H9 (cell line): ENCODE data around the gene PKDCC. TPM values are rescaled to one million over a fixed set of nuclear protein-coding genes. Genes with fewer than 3 reads are reported as not detected.

ENCODE experiments used
- DNase-seq: peaks from one replicate; pipeline ENCODE4 v3.0.0-alpha.2; 2017
- H2AFZ ChIP-seq: one replicate; pipeline ENCODE4 v1.6.1; 2013; ENCODE audit warnings: mild to moderate bottlenecking, low read length, control low read depth, moderate library complexity
- H2AK5ac ChIP-seq: 2 replicates; pipeline ENCODE4 v1.6.1; 2013; ENCODE audit warnings: low read length, control low read depth, mixed read lengths; ENCODE audit not compliant: insufficient read length
- H2BK120ac ChIP-seq: one replicate; pipeline ENCODE4 v1.6.1; 2013; ENCODE audit warnings: low read depth, mild to moderate bottlenecking, low read length, control low read depth, inconsistent platforms; ENCODE audit not compliant: poor library complexity, severe bottlenecking
- H2BK12ac ChIP-seq: 2 replicates; pipeline ENCODE4 v1.6.1; 2013; ENCODE audit warnings: low read length, control low read depth, mixed read lengths, low read depth; ENCODE audit not compliant: insufficient read length
- H2BK15ac ChIP-seq: 2 replicates; pipeline ENCODE4 v1.6.1; 2013; ENCODE audit warnings: low read depth, low read length, control low read depth
- H2BK20ac ChIP-seq: one replicate; pipeline ENCODE4 v1.6.1; 2013; ENCODE audit warnings: low read depth, mild to moderate bottlenecking, low read length, control low read depth, inconsistent platforms; ENCODE audit not compliant: poor library complexity, severe bottlenecking
- H2BK5ac ChIP-seq: 2 replicates; pipeline ENCODE4 v1.6.1; 2013; ENCODE audit warnings: low read length, control low read depth, mixed read lengths; ENCODE audit not compliant: insufficient read length
- H3K14ac ChIP-seq: 2 replicates; pipeline ENCODE4 v1.6.1; 2013; ENCODE audit warnings: low read length, control low read depth; ENCODE audit not compliant: insufficient read depth
- H3K18ac ChIP-seq: 2 replicates; pipeline ENCODE4 v1.6.1; 2013; ENCODE audit warnings: low read depth, mild to moderate bottlenecking, mixed read lengths, low read length, control low read depth; ENCODE audit not compliant: insufficient read length
- H3K23ac ChIP-seq: 2 replicates; pipeline ENCODE4 v1.6.1; 2013; ENCODE audit warnings: low read length, control low read depth, mixed read lengths, low read depth; ENCODE audit not compliant: insufficient read length
- H3K23me2 ChIP-seq: 2 replicates; pipeline ENCODE4 v1.6.1; 2013; ENCODE audit warnings: low read depth, mild to moderate bottlenecking, mixed read lengths, low read length, control low read depth; ENCODE audit not compliant: insufficient read length, poor library complexity, severe bottlenecking
- H3K27ac ChIP-seq: 2 replicates; pipeline ENCODE4 v1.5.1; 2013; ENCODE audit warnings: low read length, control low read depth, mixed read lengths, low read depth; ENCODE audit not compliant: insufficient read length
- H3K27me3 ChIP-seq: 2 replicates; pipeline ENCODE4 v1.6.1; 2013; ENCODE audit warnings: low read length, control low read depth, inconsistent platforms; ENCODE audit not compliant: insufficient read depth
- H3K4ac ChIP-seq: 2 replicates; pipeline ENCODE4 v1.6.1; 2013; ENCODE audit warnings: low read depth, mild to moderate bottlenecking, control low read depth, inconsistent platforms, low read length, moderate library complexity
- H3K4me1 ChIP-seq: 2 replicates; pipeline ENCODE4 v1.6.1; 2013; ENCODE audit warnings: low read length, control low read depth, inconsistent platforms; ENCODE audit not compliant: insufficient read depth
- H3K4me2 ChIP-seq: 2 replicates; pipeline ENCODE4 v1.6.1; 2013; ENCODE audit warnings: low read length, control low read depth, mixed read lengths; ENCODE audit not compliant: insufficient read length, insufficient read depth
- H3K56ac ChIP-seq: 2 replicates; pipeline ENCODE4 v1.6.1; 2013; ENCODE audit warnings: low read depth, mild to moderate bottlenecking, mixed read lengths, low read length, control low read depth; ENCODE audit not compliant: insufficient read length
- H3K79me1 ChIP-seq: 2 replicates; pipeline ENCODE4 v1.6.1; 2013; ENCODE audit warnings: low read depth, mild to moderate bottlenecking, moderate library complexity, low read length, control low read depth, inconsistent platforms; ENCODE audit not compliant: insufficient read depth, poor library complexity, severe bottlenecking
- H3K79me2 ChIP-seq: 2 replicates; pipeline ENCODE4 v1.6.1; 2013; ENCODE audit warnings: low read length, control low read depth, inconsistent platforms; ENCODE audit not compliant: insufficient read depth
- H3K9ac ChIP-seq: 2 replicates; pipeline ENCODE4 v1.6.1; 2013; ENCODE audit warnings: low read length, control low read depth, mixed read lengths; ENCODE audit not compliant: insufficient read length; ENCODE audit errors: extremely low read depth
- H3K9me3 ChIP-seq: one replicate; pipeline ENCODE4 v1.6.1; 2013; ENCODE audit warnings: low read depth, low read length, inconsistent platforms; ENCODE audit not compliant: control insufficient read depth
- H3T11ph ChIP-seq: one replicate; pipeline ENCODE4 v1.6.1; 2013; ENCODE audit warnings: mild to moderate bottlenecking, low read length, control low read depth, inconsistent platforms
- H4K20me1 ChIP-seq: one replicate; pipeline ENCODE4 v1.6.1; 2013; ENCODE audit not compliant: control insufficient read depth, insufficient read length, insufficient read depth
- H4K5ac ChIP-seq: 2 replicates; pipeline ENCODE4 v1.6.1; 2013; ENCODE audit warnings: low read depth, mild to moderate bottlenecking, mixed read lengths, low read length, control low read depth; ENCODE audit not compliant: insufficient read length
- H4K8ac ChIP-seq: replicated peaks from 2 replicates; pipeline ENCODE4 v1.6.1; 2013; ENCODE audit warnings: low read length, control low read depth, mixed read lengths, low read depth; ENCODE audit not compliant: insufficient read length
- H4K91ac ChIP-seq: 2 replicates; pipeline ENCODE4 v1.6.1; 2013; ENCODE audit warnings: low read depth, mild to moderate bottlenecking, moderate library complexity, mixed read lengths, low read length, control low read depth; ENCODE audit not compliant: insufficient read length
- H3K27ac Mint-ChIP-seq, 3 experiments: 2 replicates in 2 of 3; 3 replicates in 1 of 3; pipeline ENCODE4 v1.8.0; 2020 to 2021; ENCODE audit warnings: mixed read lengths in 3 of 3, mild to moderate bottlenecking in 1 of 3, moderate library complexity in 1 of 3
- H3K27me3 Mint-ChIP-seq: 2 replicates; pipeline ENCODE4 v1.8.0; 2021; ENCODE audit warnings: low read depth, mild to moderate bottlenecking, moderate library complexity, mixed read lengths
- H3K36me3 Mint-ChIP-seq, 3 experiments: 2 replicates in 2 of 3; 3 replicates in 1 of 3; pipeline ENCODE4 v1.8.0; 2020 to 2021; ENCODE audit warnings: low read depth in 3 of 3, mixed read lengths in 3 of 3; ENCODE audit not compliant: insufficient read depth in 1 of 3
- H3K4me1 Mint-ChIP-seq, 2 experiments: 2 replicates each; pipeline ENCODE4 v1.8.0; 2020; ENCODE audit warnings: mixed read lengths in 2 of 2
- H3K4me3 Mint-ChIP-seq, 2 experiments: 2 replicates in 1 of 2; 3 replicates in 1 of 2; pipeline ENCODE4 v1.8.0; 2020 to 2021; ENCODE audit warnings: mild to moderate bottlenecking in 2 of 2, mixed read lengths in 2 of 2, moderate library complexity in 1 of 2
- H3K9me3 Mint-ChIP-seq, 2 experiments: 2 replicates in 1 of 2; 3 replicates in 1 of 2; pipeline ENCODE4 v1.8.0; 2020; ENCODE audit warnings: mild to moderate bottlenecking in 2 of 2, mixed read lengths in 2 of 2, moderate library complexity in 1 of 2
- WGBS: extraction: QIAGEN DNeasy Blood & Tissue Kit; methylation state at CpG from one replicate; pipeline ENCODE4 v1.1.7; 2013; ENCODE audit warnings: missing lambda C conversion rate, low lambda C conversion rate, mixed read lengths; ENCODE audit not compliant: insufficient read length; ENCODE audit errors: extremely low coverage; 5-methylcytosine and 5-hydroxymethylcytosine counted together
- total RNA-seq: library from RNA; stranded (reverse); gene quantifications from 2 replicates; pipeline ENCODE4 v1.2.1, GENCODE V29; 2021
- TF ChIP-seq, protein P1 (sequence below): fragments of 200-600 bp; sonication (generic); conservative IDR thresholded peaks from 3 replicates; pipeline ENCODE4 v1.8.0; 2021; ENCODE audit warnings: antibody characterized with exemption, mild to moderate bottlenecking

Gene PKDCC
- total RNA-seq, 1 experiment from 2014 or later: 134 TPM

DNA sequence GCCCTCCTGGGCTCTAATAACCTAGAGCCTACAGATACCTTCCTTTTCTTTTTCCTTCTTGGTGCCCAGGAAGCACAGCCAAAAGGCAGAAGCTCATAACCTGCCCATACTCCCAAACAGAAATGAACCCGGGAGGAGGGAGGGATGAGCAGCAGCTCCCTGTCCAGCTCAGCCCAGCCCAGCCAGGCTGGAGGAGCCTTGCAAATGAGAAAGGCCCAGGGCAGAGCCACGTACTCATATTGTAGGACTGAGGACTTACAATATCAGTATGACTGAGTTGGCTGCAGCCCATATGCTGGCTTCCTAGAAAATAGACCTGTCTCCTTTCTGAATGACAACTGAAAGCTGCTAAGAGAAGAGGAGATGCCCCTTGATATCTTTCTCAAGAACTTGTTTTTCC lies 21.7 kb downstream of the PKDCC start:
- Histone ChIP-seq H3K27ac (no peak overlapping the region), H2AK5ac (no peak overlapping the region), H3K4me2 (no peak overlapping the region), H2BK12ac (no peak overlapping the region), H3K9me3 (no peaks in the 10 kb centered on the region), H2BK5ac (no peak overlapping the region), H2BK20ac (no peak overlapping the region), H4K5ac (no peak overlapping the region), H3K27me3 (peaks cover 2% of the 10 kb centered on the region; the same call in 1 of the 2 replicates), H3K18ac (no peak overlapping the region), H2AFZ (no peak overlapping the region), H3K56ac (no peak overlapping the region), H3K23ac (no peak overlapping the region), H3K79me2 (no peaks in the 10 kb centered on the region), H3K4ac (no peak overlapping the region), H3K9ac (no peak overlapping the region), H3K23me2 (no peaks in the 10 kb centered on the region), H4K20me1 (no peaks in the 10 kb centered on the region), H4K8ac (no peak overlapping the region), H2BK120ac (no peak overlapping the region), H3K14ac (no peak overlapping the region), H3K79me1 (no peaks in the 10 kb centered on the region), H3K4me1 (no peaks in the 10 kb centered on the region; the same call in 1 of the 2 replicates), H4K91ac (no peak overlapping the region), H3T11ph (no peak overlapping the region), H2BK15ac (no peak overlapping the region)
- Mint-ChIP-seq H3K27ac (no peak overlapping the region), H3K27me3 (peaks cover 3% of the 10 kb centered on the region; the same call in 1 of the 2 replicates), H3K36me3 (no peaks in the 10 kb centered on the region), H3K9me3 (no peaks in the 10 kb centered on the region; a peak in 1 of 5 replicates), H3K4me3 (no peak overlapping the region), H3K4me1 (peaks cover 22 to 40% of the 10 kb centered on the region in 2 experiments)
- no CpG with 5 or more reads among the region's 2 CpGs for WGBS
- DNase-seq: no peak
- TF ChIP-seq, protein P1, sequence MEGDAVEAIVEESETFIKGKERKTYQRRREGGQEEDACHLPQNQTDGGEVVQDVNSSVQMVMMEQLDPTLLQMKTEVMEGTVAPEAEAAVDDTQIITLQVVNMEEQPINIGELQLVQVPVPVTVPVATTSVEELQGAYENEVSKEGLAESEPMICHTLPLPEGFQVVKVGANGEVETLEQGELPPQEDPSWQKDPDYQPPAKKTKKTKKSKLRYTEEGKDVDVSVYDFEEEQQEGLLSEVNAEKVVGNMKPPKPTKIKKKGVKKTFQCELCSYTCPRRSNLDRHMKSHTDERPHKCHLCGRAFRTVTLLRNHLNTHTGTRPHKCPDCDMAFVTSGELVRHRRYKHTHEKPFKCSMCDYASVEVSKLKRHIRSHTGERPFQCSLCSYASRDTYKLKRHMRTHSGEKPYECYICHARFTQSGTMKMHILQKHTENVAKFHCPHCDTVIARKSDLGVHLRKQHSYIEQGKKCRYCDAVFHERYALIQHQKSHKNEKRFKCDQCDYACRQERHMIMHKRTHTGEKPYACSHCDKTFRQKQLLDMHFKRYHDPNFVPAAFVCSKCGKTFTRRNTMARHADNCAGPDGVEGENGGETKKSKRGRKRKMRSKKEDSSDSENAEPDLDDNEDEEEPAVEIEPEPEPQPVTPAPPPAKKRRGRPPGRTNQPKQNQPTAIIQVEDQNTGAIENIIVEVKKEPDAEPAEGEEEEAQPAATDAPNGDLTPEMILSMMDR: no peak
